ENCODE data around the gene CRIM1.

Gene CRIM1

DNA sequence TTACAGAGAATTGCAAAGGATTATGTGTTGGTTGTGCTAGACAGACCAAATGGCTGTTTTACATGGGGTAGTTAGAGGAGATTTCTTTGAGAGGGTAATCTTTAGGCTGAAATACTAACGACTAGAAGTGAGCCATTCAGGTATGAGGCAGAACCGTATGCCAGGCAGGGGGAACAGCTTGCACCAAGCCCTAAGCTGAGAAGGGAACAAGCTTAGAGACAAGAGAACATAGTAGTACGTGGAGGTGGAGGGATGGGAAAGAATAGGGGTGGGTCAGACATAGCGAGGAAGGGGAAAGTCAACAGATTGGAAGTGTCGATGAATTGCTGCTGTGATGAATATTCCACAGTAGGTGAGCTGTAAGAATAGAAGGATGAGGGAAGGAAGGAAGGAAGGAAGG lies 20.0 kb upstream of the CRIM1 start:
- H3K27ac ChIP-seq, result no peak overlapping the region
- H3K9me3 ChIP-seq (ENCODE audit: severe bottlenecking), result no peaks in the 10 kb centered on the region
- no peaks in the 10 kb centered on the region for H3K36me3 ChIP-seq
- H3K27me3 ChIP-seq (ENCODE audit: insufficient read depth, low read depth, severe bottlenecking), result no peaks in the 10 kb centered on the region
- no peak for DNase-seq
- no peak overlapping the region for H3K4me3 ChIP-seq (ENCODE audit: low read depth, low read length)
- no peak for TF ChIP-seq CTCF (IDR thresholded peaks at IDR 0.05; ENCODE audit: low read depth, low read length)

GRCh38 chr2:36336321-36336720 lies 19.3 kb upstream of the CRIM1 start:
- Histone ChIP-seq H3K9me3 (ENCODE audit: severe bottlenecking) (no peaks in the 10 kb centered on the region), H3K27me3 (ENCODE audit: insufficient read depth, low read depth, severe bottlenecking) (no peaks in the 10 kb centered on the region), H3K4me3 (ENCODE audit: low read depth, low read length) (no peak overlapping the region), H3K36me3 (no peaks in the 10 kb centered on the region), H3K27ac (no peak overlapping the region)
- no peak for TF ChIP-seq CTCF (IDR thresholded peaks at IDR 0.05; ENCODE audit: low read depth, low read length)
- no peak for DNase-seq

GRCh38 chr2:36337354-36337753 lies 18.2 kb upstream of the CRIM1 start:
- no peak overlapping the region for H3K4me3 ChIP-seq (ENCODE audit: low read depth, low read length)
- H3K9me3 ChIP-seq (ENCODE audit: severe bottlenecking), result no peaks in the 10 kb centered on the region
- DNase-seq, result no peak
- no peak for TF ChIP-seq CTCF (IDR thresholded peaks at IDR 0.05; ENCODE audit: low read depth, low read length)
- H3K27me3 ChIP-seq (ENCODE audit: insufficient read depth, low read depth, severe bottlenecking), result no peaks in the 10 kb centered on the region
- no peaks in the 10 kb centered on the region for H3K36me3 ChIP-seq
- H3K27ac ChIP-seq, result no peak overlapping the region

DNA sequence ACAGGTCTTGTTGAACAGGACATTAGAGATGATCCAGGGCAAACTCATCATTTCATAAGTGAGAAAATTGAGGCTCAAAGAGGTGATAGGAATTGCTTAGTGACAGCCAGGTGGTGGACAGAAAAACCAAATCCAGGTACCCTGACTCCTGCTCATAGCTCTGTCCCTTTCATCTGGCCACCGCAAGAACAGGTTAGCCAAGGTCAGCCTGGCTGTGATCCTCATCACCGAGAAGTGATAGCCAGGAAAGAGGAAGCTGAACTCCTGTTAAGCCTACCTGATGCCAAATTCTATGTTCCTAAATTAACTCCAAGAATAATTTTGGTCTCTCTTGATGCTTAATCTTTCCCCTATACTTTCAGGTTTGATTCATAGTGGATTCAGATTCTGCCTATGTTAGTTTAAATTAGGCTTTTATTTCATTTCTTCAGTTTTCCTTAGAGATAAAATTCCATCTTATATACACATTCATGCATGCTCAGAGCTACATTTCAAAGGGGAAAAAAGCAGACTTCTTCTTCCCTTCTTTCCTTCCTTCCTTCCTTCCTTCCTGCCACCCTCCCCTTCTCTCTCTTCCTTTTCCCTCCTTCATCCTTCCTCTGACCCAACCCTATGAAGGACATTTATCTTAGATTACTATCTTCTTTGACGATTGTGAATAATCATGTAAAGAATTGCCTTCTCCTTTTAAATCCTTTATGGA lies 17.3 kb upstream of the CRIM1 start:
- Histone ChIP-seq H3K36me3 (no peaks in the 10 kb centered on the region), H3K9me3 (ENCODE audit: severe bottlenecking) (no peaks in the 10 kb centered on the region), H3K4me3 (ENCODE audit: low read depth, low read length) (no peak overlapping the region), H3K27ac (no peak overlapping the region), H3K27me3 (ENCODE audit: insufficient read depth, low read depth, severe bottlenecking) (no peaks in the 10 kb centered on the region)
- no peak for TF ChIP-seq CTCF (IDR thresholded peaks at IDR 0.05; ENCODE audit: low read depth, low read length)
- no peak for DNase-seq

- Histone ChIP-seq H3K9me3 (ENCODE audit: severe bottlenecking) (no peaks in the 10 kb centered on the region), H3K36me3 (no peaks in the 10 kb centered on the region), H3K27me3 (ENCODE audit: insufficient read depth, low read depth, severe bottlenecking) (no peaks in the 10 kb centered on the region), H3K4me3 (ENCODE audit: low read depth, low read length) (no peak overlapping the region), H3K27ac (no peak overlapping the region)
- TF ChIP-seq CTCF (IDR thresholded peaks at IDR 0.05; ENCODE audit: low read depth, low read length), result no peak
- DNase-seq, result no peak
These were observed 16.8 kb upstream of the CRIM1 start for GRCh38 chr2:36338827-36339145.

DNA sequence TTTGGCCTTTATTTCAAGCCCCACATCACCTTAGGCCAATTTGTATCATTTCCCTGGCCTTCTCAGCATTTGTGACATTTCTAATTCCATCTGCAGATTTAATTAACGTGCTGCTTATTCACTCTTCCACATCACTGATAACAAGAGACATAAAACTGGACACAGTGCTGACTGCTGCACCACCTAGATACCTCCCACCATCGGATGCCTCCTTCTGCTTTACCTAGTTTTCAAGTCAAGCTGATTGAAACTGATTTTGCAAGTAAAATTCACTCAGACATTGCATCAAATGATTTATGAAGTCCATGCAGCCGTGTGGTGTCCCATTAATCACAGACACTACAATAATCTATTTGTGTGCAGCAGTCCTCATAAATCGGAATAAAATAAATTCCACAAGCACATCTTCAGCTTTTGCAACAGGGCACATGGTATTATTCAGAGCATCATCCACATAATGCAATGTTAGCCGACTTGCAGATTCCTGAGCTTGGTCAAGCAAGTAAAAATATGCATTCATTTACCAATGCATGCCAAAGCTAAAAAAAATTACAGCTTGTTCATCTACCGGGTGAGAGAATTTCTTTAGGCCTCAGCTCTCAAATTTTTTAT lies 15.9 kb upstream of the CRIM1 start:
- H3K27me3 ChIP-seq (ENCODE audit: insufficient read depth, low read depth, severe bottlenecking), result no peaks in the 10 kb centered on the region
- H3K4me3 ChIP-seq (ENCODE audit: low read depth, low read length), result no peak overlapping the region
- no peak for TF ChIP-seq CTCF (IDR thresholded peaks at IDR 0.05; ENCODE audit: low read depth, low read length)
- H3K9me3 ChIP-seq (ENCODE audit: severe bottlenecking), result no peaks in the 10 kb centered on the region
- no peak overlapping the region for H3K27ac ChIP-seq
- no peaks in the 10 kb centered on the region for H3K36me3 ChIP-seq
- no peak for DNase-seq
